Measurements from ENCODE around the gene PAMR1. TPM values are rescaled to one million over a fixed set of nuclear protein-coding genes. Genes with fewer than 3 reads are reported as not detected.

PAMR1 gene
- total RNA-seq, 1 donor: 0.10 TPM

- no peak overlapping the region for H3K4me3 ChIP-seq (ENCODE audit: low read length)
- H3K4me1 ChIP-seq (ENCODE audit: insufficient read depth, low read length): peaks cover 13% of the 10 kb centered on the region
- no peaks in the 10 kb centered on the region for H3K27me3 ChIP-seq (ENCODE audit: insufficient read depth, low read length)
- H3K9me3 ChIP-seq (ENCODE audit: low read depth, low read length): no peaks in the 10 kb centered on the region
Observed at GRCh38 chr11:35391922-35392688, 133.3 kb downstream of the PAMR1 start.

DNA sequence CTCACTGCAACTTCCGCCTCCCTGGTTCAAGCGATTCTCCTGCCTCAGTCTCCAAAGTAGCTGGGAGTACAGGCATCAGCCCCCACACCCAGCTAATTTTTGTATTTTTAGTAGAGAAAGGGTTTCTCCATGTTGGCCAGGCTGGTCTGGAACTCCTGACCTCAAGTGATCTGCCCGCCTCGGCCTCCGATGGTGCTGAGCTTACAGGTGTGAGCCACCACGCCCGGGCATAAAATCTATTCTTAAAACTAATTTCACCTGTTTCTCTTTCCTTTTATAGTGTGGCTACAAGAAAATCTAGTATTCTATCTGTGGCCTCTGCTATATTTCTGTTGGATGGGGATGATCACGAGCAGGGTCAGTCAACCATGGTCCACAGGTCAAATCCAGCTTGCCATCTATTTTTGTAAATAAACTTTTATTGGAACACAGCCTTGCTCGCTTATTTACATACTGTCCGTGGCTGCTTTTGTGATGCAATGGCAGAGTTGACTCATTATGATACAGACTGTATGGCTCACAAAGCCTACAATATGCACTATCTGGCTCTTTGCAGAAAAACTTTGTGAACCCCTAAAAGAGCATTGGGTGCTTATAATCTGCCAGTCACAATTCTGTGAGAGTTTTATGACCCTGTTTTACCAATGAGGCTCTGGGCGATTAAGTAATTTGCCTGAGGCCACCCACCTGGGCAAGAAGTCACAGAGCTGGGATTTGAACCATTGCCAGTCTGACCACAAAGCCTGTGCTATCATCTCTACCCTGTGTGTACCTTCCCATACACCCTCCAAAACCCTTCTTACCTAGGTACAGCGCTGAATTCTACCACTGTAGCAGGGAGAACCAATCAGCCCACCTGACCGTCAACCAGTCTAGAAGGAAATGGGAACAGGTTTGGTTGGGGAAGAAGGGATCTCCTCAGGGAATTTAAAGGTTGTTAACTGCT is 134.4 kb downstream of the PAMR1 start:
- H3K27me3 ChIP-seq (ENCODE audit: insufficient read depth, low read length): no peaks in the 10 kb centered on the region

GRCh38 chr11:35389897-35390465 is 135.4 kb downstream of the PAMR1 start:
- H3K4me1 ChIP-seq (ENCODE audit: insufficient read depth, low read length): peaks cover 13% of the 10 kb centered on the region
- H3K27me3 ChIP-seq (ENCODE audit: insufficient read depth, low read length): no peaks in the 10 kb centered on the region
- no peaks in the 10 kb centered on the region for H3K9me3 ChIP-seq (ENCODE audit: low read depth, low read length)
- no peak overlapping the region for H3K4me3 ChIP-seq (ENCODE audit: low read length)

More for the DNA sequence above, 134.4 kb downstream of the PAMR1 start:
- Histone ChIP-seq H3K4me1 (ENCODE audit: insufficient read depth, low read length) (peaks cover 13% of the 10 kb centered on the region), H3K9me3 (ENCODE audit: low read depth, low read length) (no peaks in the 10 kb centered on the region), H3K4me3 (ENCODE audit: low read length) (no peak overlapping the region)

GRCh38 chr11:35389112-35389511 is 136.3 kb downstream of the PAMR1 start:
- Histone ChIP-seq H3K4me1 (ENCODE audit: insufficient read depth, low read length) (peaks cover 13% of the 10 kb centered on the region), H3K27me3 (ENCODE audit: insufficient read depth, low read length) (no peaks in the 10 kb centered on the region), H3K9me3 (ENCODE audit: low read depth, low read length) (no peaks in the 10 kb centered on the region), H3K4me3 (ENCODE audit: low read length) (no peak overlapping the region)

DNA sequence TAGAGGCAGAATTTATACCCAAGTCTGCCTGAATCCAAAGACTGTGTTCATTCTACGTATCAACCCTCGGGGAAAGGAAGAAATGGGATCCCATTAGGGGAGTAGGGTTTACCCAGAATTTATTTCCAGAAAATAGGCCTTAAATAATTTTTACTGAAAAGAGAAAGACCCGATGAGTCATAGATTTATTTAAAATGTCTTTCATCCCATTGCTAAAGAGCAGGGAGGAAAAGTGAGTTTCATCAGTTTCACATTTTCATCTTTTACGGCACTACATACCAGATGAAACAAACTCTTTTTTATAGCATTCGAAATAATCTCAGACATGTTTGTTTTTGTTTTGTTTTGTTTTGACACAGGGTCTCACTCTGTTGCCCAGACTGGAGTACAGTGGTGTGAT is 137.4 kb downstream of the PAMR1 start:
- H3K27me3 ChIP-seq (ENCODE audit: insufficient read depth, low read length): no peaks in the 10 kb centered on the region
- H3K4me3 ChIP-seq (ENCODE audit: low read length): no peak overlapping the region
- peaks cover 13% of the 10 kb centered on the region for H3K4me1 ChIP-seq (ENCODE audit: insufficient read depth, low read length)
- no peaks in the 10 kb centered on the region for H3K9me3 ChIP-seq (ENCODE audit: low read depth, low read length)

GRCh38 chr11:35387111-35387982 is 138.1 kb downstream of the PAMR1 start:
- Histone ChIP-seq H3K4me3 (ENCODE audit: low read length) (no peak overlapping the region), H3K9me3 (ENCODE audit: low read depth, low read length) (no peaks in the 10 kb centered on the region), H3K27me3 (ENCODE audit: insufficient read depth, low read length) (no peaks in the 10 kb centered on the region), H3K4me1 (ENCODE audit: insufficient read depth, low read length) (peaks cover 13% of the 10 kb centered on the region)

GRCh38 chr11:35383953-35384352 is 141.5 kb downstream of the PAMR1 start:
- Histone ChIP-seq H3K4me1 (ENCODE audit: insufficient read depth, low read length) (no peaks in the 10 kb centered on the region), H3K4me3 (ENCODE audit: low read length) (no peak overlapping the region), H3K9me3 (ENCODE audit: low read depth, low read length) (no peaks in the 10 kb centered on the region), H3K27me3 (ENCODE audit: insufficient read depth, low read length) (no peaks in the 10 kb centered on the region)

Other genes with a start within 250 kb of the PAMR1 start
- 2.0 TPM for gene SLC1A2, start 106.1 kb downstream of the PAMR1 start, total RNA-seq
- not detected for gene FJX1, start 92.8 kb upstream of the PAMR1 start, total RNA-seq
- 21.2 TPM for gene TRIM44, start 137.2 kb upstream of the PAMR1 start, total RNA-seq